ENCODE measurements around the gene RSPO4. TPM values are rescaled to one million over a fixed set of nuclear protein-coding genes. Genes with fewer than 3 reads are reported as not detected.

Gene RSPO4
- total and polyA plus RNA-seq, 2 experiments from 2014 or later, result 1.7 TPM; not detected in 1

DNA sequence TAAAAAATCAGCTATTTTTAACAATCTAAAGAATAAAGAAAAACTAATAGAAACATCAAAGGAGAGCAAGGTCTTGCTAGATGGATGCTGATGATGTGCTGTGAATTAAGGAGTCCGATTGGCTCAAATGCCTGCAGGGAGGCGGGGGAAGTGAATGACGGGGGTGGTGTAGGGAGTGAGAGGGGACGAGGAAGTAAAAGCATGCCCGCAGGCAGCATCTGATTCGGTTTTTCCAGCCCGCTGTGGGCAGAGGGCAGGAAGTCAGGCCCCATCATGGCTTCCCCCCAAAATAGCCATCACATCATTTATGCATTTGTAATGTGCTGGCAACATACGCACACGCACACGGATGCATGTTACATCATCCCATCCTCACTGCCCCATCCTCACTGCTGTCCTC lies 10.3 kb downstream of the RSPO4 start:
- H3K9me3 ChIP-seq (ENCODE audit: low read depth), result no peaks in the 10 kb centered on the region
- no peaks in the 10 kb centered on the region for H3K4me1 ChIP-seq (ENCODE audit: insufficient read depth)
- H3K9ac ChIP-seq, result no peak overlapping the region
- H3K4me3 ChIP-seq, result no peak overlapping the region
- no peaks in the 10 kb centered on the region for H3F3A ChIP-seq (ENCODE audit: insufficient read depth)
- no peak overlapping the region for H3K27ac ChIP-seq
- H3K79me2 ChIP-seq (ENCODE audit: insufficient read depth), result no peaks in the 10 kb centered on the region
- in situ Hi-C loops (cut with MboI), result no loop called here
- H3K36me3 ChIP-seq (ENCODE audit: low read depth), result no peaks in the 10 kb centered on the region
- TF ChIP-seq EZH2phosphoT487 (IDR thresholded peaks at IDR 0.05; ENCODE audit: insufficient read depth, low read depth) (no peak), EZH2 (IDR thresholded peaks at IDR 0.05; ENCODE audit: insufficient read depth, poor library complexity, severe bottlenecking) (no peak)
- WGBS, 2 experiments (ENCODE audit: low coverage in 1 of 2, low lambda C conversion rate in 2 of 2, missing lambda C conversion rate in 2 of 2), result 89 to 93% methylated on average over 10 of the region's 10 CpGs
- no peak overlapping the region for H2AFZ ChIP-seq
- no peaks in the 10 kb centered on the region for H3K9me2 ChIP-seq (ENCODE audit: insufficient read depth)
- no peaks in the 10 kb centered on the region for H4K20me1 ChIP-seq (ENCODE audit: insufficient read depth)
- no peak for DNase-seq
- H3K4me2 ChIP-seq (ENCODE audit: unreplicated experiment), result no peak overlapping the region
- 0 out of 2 replicates have a peak, but pooled peaks cover 6% of the 10 kb centered on the region for H3K27me3 ChIP-seq (replicated peaks; ENCODE audit: insufficient read depth)

- TF ChIP-seq EZH2phosphoT487 (IDR thresholded peaks at IDR 0.05; ENCODE audit: insufficient read depth, low read depth) (no peak), EZH2 (IDR thresholded peaks at IDR 0.05; ENCODE audit: insufficient read depth, poor library complexity, severe bottlenecking) (no peak)
- DNase-seq, result no peak
- H3K4me3 ChIP-seq, result no peak overlapping the region
- no peak overlapping the region for H2AFZ ChIP-seq
- H3K4me1 ChIP-seq (ENCODE audit: insufficient read depth), result no peaks in the 10 kb centered on the region
- H3K79me2 ChIP-seq (ENCODE audit: insufficient read depth), result no peaks in the 10 kb centered on the region
- H3K4me2 ChIP-seq (ENCODE audit: unreplicated experiment), result no peak overlapping the region
- 0 out of 2 replicates have a peak, but pooled peaks cover 6% of the 10 kb centered on the region for H3K27me3 ChIP-seq (replicated peaks; ENCODE audit: insufficient read depth)
- WGBS, 2 experiments (ENCODE audit: low coverage in 1 of 2, low lambda C conversion rate in 2 of 2, missing lambda C conversion rate in 2 of 2), result 18 to 26% methylated on average over 6 of the region's 6 CpGs
- no peaks in the 10 kb centered on the region for H3K9me3 ChIP-seq (ENCODE audit: low read depth)
- no peak overlapping the region for H3K27ac ChIP-seq
- no peaks in the 10 kb centered on the region for H4K20me1 ChIP-seq (ENCODE audit: insufficient read depth)
- H3F3A ChIP-seq (ENCODE audit: insufficient read depth), result no peaks in the 10 kb centered on the region
- H3K36me3 ChIP-seq (ENCODE audit: low read depth), result no peaks in the 10 kb centered on the region
- in situ Hi-C loops (cut with MboI), result no loop called here
- H3K9ac ChIP-seq, result no peak overlapping the region
- no peaks in the 10 kb centered on the region for H3K9me2 ChIP-seq (ENCODE audit: insufficient read depth)
These were observed 11.7 kb downstream of the RSPO4 start for GRCh38 chr20:990293-990959.

GRCh38 chr20:988272-988671 lies 13.8 kb downstream of the RSPO4 start:
- Histone ChIP-seq H3K4me3 (no peak overlapping the region), H3K4me2 (ENCODE audit: unreplicated experiment) (no peak overlapping the region), H3F3A (ENCODE audit: insufficient read depth) (no peaks in the 10 kb centered on the region), H3K27ac (no peak overlapping the region), H3K9ac (no peak overlapping the region), H4K20me1 (ENCODE audit: insufficient read depth) (no peaks in the 10 kb centered on the region), H3K9me2 (ENCODE audit: insufficient read depth) (no peaks in the 10 kb centered on the region), H3K27me3 (replicated peaks; ENCODE audit: insufficient read depth) (0 out of 2 replicates have a peak, but pooled peaks cover 6% of the 10 kb centered on the region), H2AFZ (no peak overlapping the region), H3K4me1 (ENCODE audit: insufficient read depth) (no peaks in the 10 kb centered on the region), H3K9me3 (ENCODE audit: low read depth) (no peaks in the 10 kb centered on the region), H3K79me2 (ENCODE audit: insufficient read depth) (no peaks in the 10 kb centered on the region), H3K36me3 (ENCODE audit: low read depth) (no peaks in the 10 kb centered on the region)
- in situ Hi-C loops (cut with MboI), result no loop called here
- WGBS, 2 experiments (ENCODE audit: low coverage in 1 of 2, low lambda C conversion rate in 2 of 2, missing lambda C conversion rate in 2 of 2), result 66 to 78% methylated on average over 3 of the region's 3 CpGs
- no peak for DNase-seq
- TF ChIP-seq EZH2phosphoT487 (IDR thresholded peaks at IDR 0.05; ENCODE audit: insufficient read depth, low read depth), result no peak
- no peak for TF ChIP-seq EZH2 (IDR thresholded peaks at IDR 0.05; ENCODE audit: insufficient read depth, poor library complexity, severe bottlenecking)

DNA sequence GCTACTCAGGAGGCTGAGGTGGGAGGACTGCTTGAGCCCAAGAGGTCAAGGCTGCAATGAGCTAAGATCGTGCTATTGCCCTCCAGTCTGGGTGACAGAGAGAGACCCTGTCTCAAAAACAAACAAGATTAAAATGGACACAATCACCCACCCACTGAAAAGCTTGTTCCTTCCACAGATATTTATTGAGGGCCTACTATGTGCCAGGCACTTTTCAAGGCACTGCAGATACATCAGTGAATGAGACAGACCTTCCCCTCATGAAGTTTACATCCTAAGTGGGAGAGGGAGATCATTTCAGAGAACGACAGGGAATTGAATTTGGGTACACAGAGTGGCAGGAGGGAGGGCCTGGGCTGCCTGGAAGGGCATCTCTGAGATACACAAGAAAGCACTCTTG lies 14.4 kb downstream of the RSPO4 start:
- in situ Hi-C loops (cut with MboI), result no loop called here
- WGBS, 2 experiments (ENCODE audit: low coverage in 1 of 2, low lambda C conversion rate in 2 of 2, missing lambda C conversion rate in 2 of 2), result 64 to 77% methylated on average over 2 of the region's 2 CpGs

More for the DNA sequence above, 14.4 kb downstream of the RSPO4 start:
- H3K4me1 ChIP-seq (ENCODE audit: insufficient read depth), result no peaks in the 10 kb centered on the region
- no peaks in the 10 kb centered on the region for H3K36me3 ChIP-seq (ENCODE audit: low read depth)
- no peaks in the 10 kb centered on the region for H3F3A ChIP-seq (ENCODE audit: insufficient read depth)
- H3K4me3 ChIP-seq, result no peak overlapping the region
- no peaks in the 10 kb centered on the region for H3K9me3 ChIP-seq (ENCODE audit: low read depth)
- TF ChIP-seq EZH2phosphoT487 (IDR thresholded peaks at IDR 0.05; ENCODE audit: insufficient read depth, low read depth) (no peak), EZH2 (IDR thresholded peaks at IDR 0.05; ENCODE audit: insufficient read depth, poor library complexity, severe bottlenecking) (no peak)
- no peak overlapping the region for H3K9ac ChIP-seq
- H3K27ac ChIP-seq, result no peak overlapping the region
- H4K20me1 ChIP-seq (ENCODE audit: insufficient read depth), result no peaks in the 10 kb centered on the region
- no peaks in the 10 kb centered on the region for H3K79me2 ChIP-seq (ENCODE audit: insufficient read depth)
- no peak for DNase-seq
- no peak overlapping the region for H3K4me2 ChIP-seq (ENCODE audit: unreplicated experiment)
- H3K9me2 ChIP-seq (ENCODE audit: insufficient read depth), result no peaks in the 10 kb centered on the region
- H3K27me3 ChIP-seq (replicated peaks; ENCODE audit: insufficient read depth), result 0 out of 2 replicates have a peak, but pooled peaks cover 6% of the 10 kb centered on the region
- H2AFZ ChIP-seq, result no peak overlapping the region

All from GM23248 (cell line).